ENCODE results near the gene EIF6. TPM values are rescaled to one million over a fixed set of nuclear protein-coding genes. Genes with fewer than 3 reads are reported as not detected.

EIF6 gene
- total and polyA plus RNA-seq, 2 donors (not counting 1 experiment from before 2014, with no cell fraction given), result 74.1 to 81.2 TPM

DNA sequence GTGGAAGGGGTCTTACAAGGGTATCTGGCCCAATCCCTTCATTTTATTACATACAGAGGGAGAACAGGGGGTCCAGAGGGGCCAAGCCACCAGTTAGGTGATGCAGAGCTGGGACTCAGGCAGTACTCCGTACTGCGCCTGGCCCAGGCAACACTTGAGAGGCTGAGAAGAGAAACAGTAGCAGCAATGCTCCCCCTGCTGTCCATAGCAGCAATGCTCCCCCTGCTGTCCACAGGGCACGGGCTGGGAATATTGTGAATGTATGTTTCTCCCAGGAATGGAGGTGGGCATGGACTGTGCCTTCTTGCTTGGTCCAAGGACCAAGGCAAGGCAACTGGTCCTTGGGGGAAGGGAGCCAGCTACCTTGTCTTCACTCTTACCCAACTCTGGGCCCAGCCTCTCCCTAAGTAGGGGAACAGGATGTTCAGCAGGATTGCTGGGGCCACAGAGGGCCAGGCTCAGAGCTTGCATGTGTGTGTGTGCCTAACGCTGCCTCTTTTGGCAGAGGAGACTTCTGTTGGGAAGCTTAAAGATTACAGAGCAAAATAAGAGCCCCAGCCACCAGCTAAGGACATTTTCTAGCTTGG is 22.5 kb upstream of the EIF6 start:
- no peak overlapping the region for H3K27ac Mint-ChIP-seq
- Histone ChIP-seq H3K27ac (ENCODE audit: low read length in 2 of 2) (no peak overlapping the region), H3K36me3 (replicated peaks in 1 of 2; ENCODE audit: control extremely low read depth in 1 of 2, control insufficient read depth in 1 of 2, extremely low read depth in 1 of 2, insufficient read depth in 2 of 2, low read length in 1 of 2) (peaks cover 0 to 5% of the 10 kb centered on the region in 2 experiments), H3K4me3 (ENCODE audit: control extremely low read depth in 1 of 5, extremely low read depth in 1 of 5, insufficient read depth in 1 of 5, low read depth in 2 of 5, low read length in 4 of 5) (no peak overlapping the region), H3K27me3 (replicated peaks in 1 of 4; ENCODE audit: control extremely low read depth in 1 of 4, control insufficient read depth in 3 of 4, insufficient read depth in 4 of 4, low read length in 3 of 4) (no peaks in the 10 kb centered on the region), H3K79me2 (ENCODE audit: control insufficient read depth, insufficient read depth, low read length) (no peaks in the 10 kb centered on the region), H2AFZ (ENCODE audit: insufficient read depth, low read depth, low read length, poor library complexity, severe bottlenecking) (no peak overlapping the region), H3K9me3 (ENCODE audit: control extremely low read depth in 1 of 3, control insufficient read depth in 2 of 3, insufficient read depth in 1 of 3, low read length in 2 of 3) (no peaks in the 10 kb centered on the region), H3K4me1 (ENCODE audit: control insufficient read depth in 2 of 2, insufficient read depth in 2 of 2, low read length in 2 of 2) (peaks cover 0 to 7% of the 10 kb centered on the region in 2 donors), H3K9ac (ENCODE audit: low read length) (no peak overlapping the region), H3K4me2 (replicated peaks; ENCODE audit: low read depth, low read length, poor library complexity, severe bottlenecking) (no peak overlapping the region), H4K20me1 (ENCODE audit: control insufficient read depth, insufficient read depth, low read length, poor library complexity, severe bottlenecking) (no peaks in the 10 kb centered on the region)
- no peaks in the 10 kb centered on the region for H3K9me3 Mint-ChIP-seq (ENCODE audit: insufficient read depth)
- 67% methylated on average over 3 of the region's 4 CpGs for WGBS (ENCODE audit: insufficient coverage)
- no peak for TF ChIP-seq EZH2 (IDR thresholded peaks at IDR 0.05; ENCODE audit: borderline replicate concordance, insufficient read depth, low read depth, low read length, poor library complexity, severe bottlenecking)
- TF ChIP-seq, protein P1, sequence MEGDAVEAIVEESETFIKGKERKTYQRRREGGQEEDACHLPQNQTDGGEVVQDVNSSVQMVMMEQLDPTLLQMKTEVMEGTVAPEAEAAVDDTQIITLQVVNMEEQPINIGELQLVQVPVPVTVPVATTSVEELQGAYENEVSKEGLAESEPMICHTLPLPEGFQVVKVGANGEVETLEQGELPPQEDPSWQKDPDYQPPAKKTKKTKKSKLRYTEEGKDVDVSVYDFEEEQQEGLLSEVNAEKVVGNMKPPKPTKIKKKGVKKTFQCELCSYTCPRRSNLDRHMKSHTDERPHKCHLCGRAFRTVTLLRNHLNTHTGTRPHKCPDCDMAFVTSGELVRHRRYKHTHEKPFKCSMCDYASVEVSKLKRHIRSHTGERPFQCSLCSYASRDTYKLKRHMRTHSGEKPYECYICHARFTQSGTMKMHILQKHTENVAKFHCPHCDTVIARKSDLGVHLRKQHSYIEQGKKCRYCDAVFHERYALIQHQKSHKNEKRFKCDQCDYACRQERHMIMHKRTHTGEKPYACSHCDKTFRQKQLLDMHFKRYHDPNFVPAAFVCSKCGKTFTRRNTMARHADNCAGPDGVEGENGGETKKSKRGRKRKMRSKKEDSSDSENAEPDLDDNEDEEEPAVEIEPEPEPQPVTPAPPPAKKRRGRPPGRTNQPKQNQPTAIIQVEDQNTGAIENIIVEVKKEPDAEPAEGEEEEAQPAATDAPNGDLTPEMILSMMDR (IDR thresholded peaks at IDR 0.05), result peak; percentile 46
- peaks cover 5% of the 10 kb centered on the region for H3K4me1 Mint-ChIP-seq
- H3K4me3 Mint-ChIP-seq, result no peak overlapping the region
- CTCF ChIA-PET, result interaction anchor here (0.6 to 6.1 kb wide), 12 partner anchors 16 to 1786 kb away, joined by 3 to 63 read pairs (median 4); no protein-coding TSS in a partner anchor
- ATAC-seq (ENCODE audit: low read depth) (peak; percentile 37), DNase-seq (peak; percentile 36)
- H3K27me3 Mint-ChIP-seq, result no peaks in the 10 kb centered on the region
- intact Hi-C loops (cut with micrococcal nuclease), result loop anchor here (10.0 kb wide), 1 partner anchor 472 kb away; no protein-coding TSS in a partner anchor
- POLR2A ChIA-PET, result no interaction called here

All from B cell (primary cell).